Measurements from ENCODE around the gene CD48.

CD48 gene

GRCh38 chr1:160634543-160635491 is 76.8 kb downstream of the CD48 start:
- DNase-seq (ENCODE audit: low spot score), result no peak

- no peak for DNase-seq (ENCODE audit: low spot score)
These were observed 78.2 kb downstream of the CD48 start for GRCh38 chr1:160633330-160633903.

GRCh38 chr1:160631983-160632625 is 79.5 kb downstream of the CD48 start:
- no peak for DNase-seq (ENCODE audit: low spot score)

- DNase-seq (ENCODE audit: low spot score), result no peak
These were observed 80.8 kb downstream of the CD48 start for GRCh38 chr1:160630523-160631451.

- no peak for DNase-seq (ENCODE audit: low spot score)
These were observed 82.1 kb downstream of the CD48 start for GRCh38 chr1:160629286-160630210.

GRCh38 chr1:160628799-160629263 is 82.8 kb downstream of the CD48 start:
- DNase-seq (ENCODE audit: low spot score), result no peak
